Left ventricle myocardium superior (tissue), 1 donor: ENCODE results near the gene FAM20B. TPM values are rescaled to one million over a fixed set of nuclear protein-coding genes. Genes with fewer than 3 reads are reported as not detected.

Experiments
- ATAC-seq: fragments of 200-7000 bp; cut with Tn5 transposase; one replicate; pipeline ENCODE4 v1.9.1; 2020; ENCODE audit warnings: mild to moderate bottlenecking, moderate library complexity
- DNase-seq: peaks from one replicate; pipeline ENCODE4 v3.0.0-alpha.2; 2020
- intact Hi-C: fragments of 100-400 bp; cut with micrococcal nuclease; formaldehyde crosslinking; loops from one replicate; pipeline ENCODE4 v1.11.0; 2022
- total RNA-seq: library from RNA; stranded (reverse); fragmentation: NEBNext Ultra II Directional; extraction: Animal tissue kit (Norgen Biotek cat#: 25700); gene quantifications from one replicate; pipeline ENCODE4 v1.2.1, GENCODE V29; 2021
- donor health status: DM: no; HTN: yes; CAD: no; lungs with severe emphysema.

The FAM20B gene
- total RNA-seq, 1 donor from 2014 or later, result 54.5 TPM

GRCh38 chr1:179082999-179083335, 57.3 kb downstream of the FAM20B start:
- intact Hi-C loops, result loop anchor here (10.0 kb wide), 1 partner anchor 112 kb away; no protein-coding TSS in a partner anchor
- no peak for ATAC-seq
- DNase-seq, result no peak

- intact Hi-C loops, result loop anchor here (10.0 kb wide), 1 partner anchor 111 kb away; no protein-coding TSS in a partner anchor
- ATAC-seq (no peak), DNase-seq (no peak)
Measured at GRCh38 chr1:179083533-179083932, 57.8 kb downstream of the FAM20B start.

- intact Hi-C loops, result loop anchor here (10.0 kb wide), 1 partner anchor 107 kb away; no protein-coding TSS in a partner anchor
- no peak for ATAC-seq
- DNase-seq, result no peak
Measured at GRCh38 chr1:179087665-179088064, 62.0 kb downstream of the FAM20B start.

GRCh38 chr1:179089827-179090482, 64.3 kb downstream of the FAM20B start:
- DNase-seq (no peak), ATAC-seq (no peak)
- intact Hi-C loops, result loop anchor here (10.0 kb wide), 1 partner anchor 105 kb away; no protein-coding TSS in a partner anchor

- DNase-seq (peak; percentile 50), ATAC-seq (peak; percentile 65)
- intact Hi-C loops, result no loop called here
Measured at GRCh38 chr1:179090522-179090921, 64.8 kb downstream of the FAM20B start.

GRCh38 chr1:179090923-179091322, 65.2 kb downstream of the FAM20B start:
- intact Hi-C loops, result no loop called here
- ATAC-seq (no peak), DNase-seq (no peak)

- intact Hi-C loops, result no loop called here
- DNase-seq (peak; percentile 77), ATAC-seq (peak; percentile 87)
Measured at GRCh38 chr1:179091691-179092165, 66.0 kb downstream of the FAM20B start.

GRCh38 chr1:179092896-179093461, 67.3 kb downstream of the FAM20B start:
- intact Hi-C loops, result no loop called here
- ATAC-seq (no peak), DNase-seq (no peak)

GRCh38 chr1:179094818-179095217, 69.1 kb downstream of the FAM20B start:
- intact Hi-C loops, result no loop called here

GRCh38 chr1:179095377-179095776, 69.7 kb downstream of the FAM20B start:
- intact Hi-C loops, result no loop called here
- ATAC-seq (no peak), DNase-seq (no peak)

More at GRCh38 chr1:179094818-179095217, 69.1 kb downstream of the FAM20B start:
- DNase-seq, result no peak
- ATAC-seq, result no peak

GRCh38 chr1:179095924-179096323, 70.2 kb downstream of the FAM20B start:
- peak; percentile 54 for DNase-seq
- peak; percentile 73 for ATAC-seq
- intact Hi-C loops, result no loop called here

- ATAC-seq (no peak), DNase-seq (no peak)
- intact Hi-C loops, result no loop called here
Measured at GRCh38 chr1:179099891-179100290, 74.2 kb downstream of the FAM20B start.

GRCh38 chr1:179101566-179101965, 75.9 kb downstream of the FAM20B start:
- intact Hi-C loops, result no loop called here
- ATAC-seq (no peak), DNase-seq (no peak)

GRCh38 chr1:179103999-179104398, 78.3 kb downstream of the FAM20B start:
- ATAC-seq, result no peak
- no peak for DNase-seq
- intact Hi-C loops, result no loop called here

GRCh38 chr1:179104611-179105250, 79.0 kb downstream of the FAM20B start:
- intact Hi-C loops, result no loop called here
- ATAC-seq (no peak), DNase-seq (no peak)

- intact Hi-C loops, result no loop called here
- no peak for DNase-seq
- no peak for ATAC-seq
Measured at GRCh38 chr1:179105393-179105792, 79.7 kb downstream of the FAM20B start.

GRCh38 chr1:179107706-179108629, 82.3 kb downstream of the FAM20B start:
- ATAC-seq, result peak; percentile 83
- intact Hi-C loops, result no loop called here
- no peak for DNase-seq

- no peak for ATAC-seq
- intact Hi-C loops, result no loop called here
- no peak for DNase-seq
Measured at GRCh38 chr1:179108644-179109043, 83.0 kb downstream of the FAM20B start.

- no peak for DNase-seq
- intact Hi-C loops, result no loop called here
- ATAC-seq, result no peak
Measured at GRCh38 chr1:179115181-179115580, 89.5 kb downstream of the FAM20B start.
